HG03095 (cell line): ENCODE measurements around the gene RGSL1.
"Not testable (repeated sequence)": the region's sequence is repeated elsewhere in the genome, so short reads cannot be mapped to it uniquely, and the experiment has no call there.

ENCODE experiments used
- ATAC-seq: cut with Tn5 transposase; IDR thresholded peaks from one replicate; pipeline ENCODE4 v1.9.1; 2021; ENCODE audit warnings: moderate library complexity; ENCODE audit not compliant: unreplicated experiment

RGSL1 gene

GRCh38 chr1:182446033-182446669, 3.8 kb upstream of the RGSL1 start:
- ATAC-seq, result peak; percentile 48

GRCh38 chr1:182447124-182447523, 2.8 kb upstream of the RGSL1 start:
- ATAC-seq, result not testable (repeated sequence)

- ATAC-seq, result no peak
These were observed 2.3 kb upstream of the RGSL1 start for GRCh38 chr1:182447660-182448059.

DNA sequence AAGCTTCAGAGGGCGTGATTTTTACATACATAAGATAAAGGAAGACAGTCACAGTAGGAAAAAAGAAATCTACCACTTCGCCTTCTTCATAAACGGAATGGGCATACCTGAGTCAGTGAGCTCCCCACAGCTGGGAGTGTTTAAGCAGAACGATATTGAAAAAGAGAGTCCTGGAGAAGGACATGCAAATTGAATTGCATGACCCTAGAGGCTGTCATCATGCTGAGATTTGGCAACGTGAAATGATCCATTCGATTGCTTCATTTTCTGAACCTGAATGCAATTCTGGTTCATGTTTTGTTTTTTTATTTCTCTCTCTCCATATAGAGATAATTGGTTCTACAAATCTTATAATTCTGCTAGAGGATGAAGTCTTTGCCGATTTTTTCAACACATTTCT, 3.7 kb downstream of the RGSL1 start:
- no peak for ATAC-seq

- no peak for ATAC-seq
These were observed 7.9 kb downstream of the RGSL1 start for GRCh38 chr1:182457844-182458243.

DNA sequence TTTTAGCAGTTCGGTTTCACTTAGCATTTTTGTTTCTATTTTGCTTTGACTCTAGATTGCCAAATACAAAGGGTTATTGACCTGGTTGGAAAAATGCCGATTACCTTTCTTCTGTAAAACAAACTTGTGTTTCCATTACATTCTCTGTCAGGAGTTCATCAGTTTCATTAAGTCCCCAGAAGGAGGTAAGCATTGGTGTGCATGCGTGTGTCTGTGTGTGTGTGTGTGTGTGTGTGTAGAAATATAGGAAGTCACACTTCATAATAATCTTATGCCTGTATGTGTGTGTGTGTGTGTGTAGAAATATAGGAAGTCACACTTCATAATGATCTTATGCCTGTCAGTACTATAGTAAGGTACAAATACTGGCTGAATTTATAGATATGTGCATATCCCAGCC, 10.0 kb downstream of the RGSL1 start:
- no peak for ATAC-seq

- ATAC-seq, result no peak
These were observed 10.6 kb downstream of the RGSL1 start for GRCh38 chr1:182460550-182460951.

GRCh38 chr1:182473556-182473955, 23.6 kb downstream of the RGSL1 start:
- no peak for ATAC-seq

- no peak for ATAC-seq
These were observed 26.7 kb downstream of the RGSL1 start for GRCh38 chr1:182476625-182477024.

DNA sequence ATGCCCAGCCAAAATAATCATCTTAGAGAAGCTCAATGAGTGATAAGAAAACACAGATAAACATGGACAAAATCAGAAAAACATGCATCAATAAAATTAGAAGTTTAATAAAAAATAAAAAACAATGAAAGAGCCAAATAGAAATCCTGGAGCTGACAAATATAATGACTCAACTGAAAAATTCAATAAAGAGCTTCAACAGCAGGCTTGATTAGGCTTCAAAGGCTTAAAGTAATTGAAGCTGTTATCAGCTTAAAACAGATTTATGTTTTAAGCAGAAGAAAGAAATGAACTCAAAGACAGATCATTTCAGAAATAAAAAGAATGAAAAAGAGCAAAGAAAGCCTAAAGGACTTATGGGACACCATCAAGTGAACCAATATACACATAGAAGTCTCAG, 28.3 kb downstream of the RGSL1 start:
- ATAC-seq, result no peak

DNA sequence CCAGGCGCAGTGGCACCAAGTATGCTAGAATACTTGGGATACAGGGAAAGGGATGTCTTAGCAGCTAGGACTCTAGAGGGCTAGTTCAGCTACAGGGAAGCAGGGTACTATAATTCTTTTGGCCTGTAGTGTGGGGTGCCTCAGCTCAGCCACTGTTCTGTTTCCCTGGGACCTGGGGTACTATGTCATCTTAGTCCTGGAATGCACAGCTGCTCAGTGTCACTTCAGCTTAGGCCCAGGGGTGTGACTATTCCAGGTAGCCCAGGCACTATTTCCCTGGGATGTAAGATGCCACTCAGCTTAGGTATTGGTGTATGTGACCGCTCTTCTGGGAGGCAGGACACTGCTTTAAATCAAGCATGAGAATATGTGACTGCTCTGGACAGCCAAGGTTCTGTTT, 34.1 kb downstream of the RGSL1 start:
- no peak for ATAC-seq

DNA sequence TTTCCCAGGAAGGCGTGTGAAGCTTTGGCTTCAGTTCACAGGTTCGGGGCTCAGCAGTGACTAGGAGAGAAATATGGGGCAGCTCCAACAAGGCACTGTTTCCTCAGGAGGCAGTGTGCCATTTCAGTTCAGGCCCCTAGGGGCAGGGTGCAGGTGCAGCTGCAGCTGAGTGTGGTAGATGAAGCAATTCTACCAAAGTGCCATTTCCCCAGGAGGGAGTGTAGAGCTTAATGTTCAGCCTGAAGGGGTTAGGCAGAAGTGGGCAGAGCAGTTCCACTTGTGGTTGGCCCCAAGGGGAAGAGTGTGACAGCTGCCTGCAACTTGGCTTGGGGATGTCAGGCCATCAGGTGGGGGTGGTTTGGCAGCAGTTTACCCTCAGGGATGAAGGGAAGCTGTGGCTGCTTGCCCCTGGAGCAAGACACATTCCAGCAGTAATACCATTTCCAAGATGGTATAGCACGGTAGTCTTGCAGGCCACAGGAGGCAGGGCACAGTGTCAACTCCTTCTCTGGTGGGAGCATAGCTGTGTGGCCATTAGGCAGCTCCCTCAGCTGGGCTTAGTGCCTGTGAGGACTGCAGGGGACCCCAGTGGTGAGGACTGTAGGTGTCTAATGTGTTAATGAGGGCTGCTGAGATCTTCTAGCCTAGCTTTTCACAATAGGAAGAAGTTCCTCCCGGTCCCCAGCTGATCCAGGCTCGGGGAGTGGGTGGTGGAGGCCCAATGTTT, 34.7 kb downstream of the RGSL1 start:
- peak; percentile 88 for ATAC-seq

DNA sequence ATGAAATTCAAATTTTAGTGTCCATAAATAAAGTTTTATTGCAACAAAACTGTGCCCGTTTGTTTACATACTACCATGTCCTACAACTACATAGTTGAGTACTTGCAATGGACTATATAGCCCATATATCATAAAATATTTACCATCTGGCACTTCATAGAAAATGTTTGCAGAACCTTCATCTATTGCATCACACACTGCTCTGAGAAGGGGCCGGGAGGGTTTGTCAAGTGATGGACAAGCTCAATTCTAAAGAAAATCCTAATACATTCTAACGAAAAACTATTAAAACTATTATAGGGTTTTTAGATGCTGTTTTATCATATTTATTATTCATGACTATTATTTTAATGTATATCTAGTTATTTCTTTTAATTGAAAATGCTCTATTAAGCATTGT, 35.9 kb downstream of the RGSL1 start:
- no peak for ATAC-seq

DNA sequence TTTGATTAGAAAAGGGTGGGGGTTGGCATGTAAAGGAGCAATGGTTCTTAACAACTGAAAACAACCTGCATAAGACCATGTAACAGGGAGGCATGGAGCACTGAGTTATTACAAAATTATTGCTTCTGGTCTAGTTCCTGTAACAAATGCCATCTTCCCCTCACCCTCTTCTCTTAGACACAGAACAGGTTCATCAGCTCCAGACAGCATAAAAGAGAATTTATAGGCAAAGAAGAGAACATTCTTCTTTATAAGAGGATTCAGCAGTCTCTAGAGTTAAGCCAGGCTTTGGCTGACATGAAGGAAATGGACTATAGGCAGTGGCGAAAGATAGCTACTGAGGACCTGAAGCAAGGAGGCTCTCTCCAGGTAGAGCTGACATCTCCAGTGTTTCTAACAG, 38.9 kb downstream of the RGSL1 start:
- ATAC-seq, result no peak

GRCh38 chr1:182493063-182493462, 43.1 kb downstream of the RGSL1 start:
- no peak for ATAC-seq

GRCh38 chr1:182495002-182495401, 45.1 kb downstream of the RGSL1 start:
- ATAC-seq, result no peak

- no peak for ATAC-seq
These were observed 45.7 kb downstream of the RGSL1 start for GRCh38 chr1:182495693-182496092.

- no peak for ATAC-seq
These were observed 57.7 kb downstream of the RGSL1 start for GRCh38 chr1:182507685-182508084.

DNA sequence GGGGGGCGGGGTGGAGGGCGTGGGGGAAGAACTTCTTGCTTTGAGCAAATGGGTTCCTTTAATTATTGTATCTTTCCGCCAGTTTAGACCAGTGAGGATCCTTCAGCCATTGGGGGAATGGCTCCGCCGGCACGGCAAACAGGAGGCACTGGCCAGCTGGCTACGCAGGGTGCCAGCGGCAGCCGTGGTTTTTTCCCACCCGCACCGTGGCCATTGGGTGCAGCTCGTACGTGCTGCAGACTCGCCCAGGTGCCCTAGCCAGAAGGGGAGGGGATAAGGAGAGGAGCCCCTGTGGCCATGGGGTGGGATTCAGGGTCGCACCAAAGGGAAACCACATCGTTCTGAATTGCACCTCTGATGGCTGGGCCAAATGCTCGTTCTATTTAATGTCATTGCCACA, 65.6 kb downstream of the RGSL1 start:
- ATAC-seq, result no peak

DNA sequence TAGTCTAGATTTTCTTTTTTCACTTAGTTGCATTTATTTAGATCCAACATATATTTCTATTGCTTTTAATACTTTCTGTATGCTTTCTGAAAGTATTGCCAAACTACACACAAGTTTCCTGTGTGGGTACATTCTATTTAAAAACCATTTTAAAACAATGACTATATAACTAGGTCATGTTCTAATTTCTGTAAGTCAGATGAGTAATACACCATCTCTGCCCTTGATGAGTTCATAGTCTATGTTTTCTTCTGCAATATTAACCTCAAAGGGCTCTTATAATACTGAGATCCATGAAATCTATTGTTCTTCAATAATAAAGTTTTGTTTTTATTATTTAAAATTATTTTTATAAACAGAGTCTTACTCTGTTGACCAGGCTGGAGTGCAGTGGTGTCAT, 70.8 kb downstream of the RGSL1 start:
- no peak for ATAC-seq

DNA sequence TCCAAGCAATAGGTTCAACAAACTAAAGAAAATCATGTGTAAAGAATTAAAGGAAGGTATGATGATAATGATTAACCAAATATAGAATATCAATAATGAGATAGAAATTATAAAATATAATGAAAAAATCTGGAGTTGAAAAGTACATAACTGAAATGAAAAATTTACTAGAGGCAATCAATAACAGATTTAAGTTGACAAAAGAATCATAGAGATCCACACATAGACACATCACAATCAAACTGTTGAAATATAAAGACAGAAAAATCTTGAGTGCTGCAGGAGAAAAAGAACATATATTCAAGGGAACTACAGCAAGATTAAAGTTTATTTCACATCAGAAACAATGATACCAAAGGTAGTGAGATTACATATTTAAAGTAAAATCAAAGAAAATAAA, 75.4 kb downstream of the RGSL1 start:
- no peak for ATAC-seq

DNA sequence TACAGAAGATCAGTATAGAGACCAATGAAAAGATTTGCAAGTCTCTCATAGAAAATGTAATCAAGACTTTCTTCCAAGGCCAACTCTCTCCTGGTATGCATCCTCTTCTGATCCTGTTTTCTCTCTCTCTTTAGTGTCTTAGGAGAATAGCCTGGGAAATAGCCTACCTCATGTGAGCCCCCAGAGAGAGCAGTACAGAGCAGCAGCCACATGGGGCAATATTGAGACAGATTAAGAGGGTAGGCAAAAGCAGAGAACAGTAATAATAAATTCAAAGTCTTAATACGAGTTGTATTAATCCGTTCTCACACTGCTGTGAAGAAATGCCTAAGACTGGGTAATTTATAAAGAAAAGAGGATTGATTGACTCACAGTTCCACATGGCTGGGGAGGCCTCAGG, 77.7 kb downstream of the RGSL1 start:
- no peak for ATAC-seq

DNA sequence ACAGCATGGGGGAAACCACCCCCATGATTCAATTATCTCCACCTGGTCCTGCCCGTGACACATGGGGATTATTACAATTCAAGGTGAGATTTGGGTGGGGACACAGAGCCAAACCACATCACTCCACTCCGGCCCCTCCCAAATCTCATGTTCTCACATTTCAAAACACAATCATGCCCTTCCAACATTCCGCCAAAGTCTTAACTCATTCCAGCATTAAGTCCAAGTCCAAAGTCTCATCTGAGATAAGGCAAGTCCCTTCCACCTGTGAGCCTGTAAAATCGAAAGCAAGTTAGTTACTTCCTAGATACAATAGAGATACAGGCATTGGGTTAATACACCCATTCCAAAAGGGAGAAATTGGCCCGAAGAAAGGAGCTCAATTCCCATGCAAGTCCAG, 78.3 kb downstream of the RGSL1 start:
- not testable (repeated sequence) for ATAC-seq
